Central memory CD4-positive, alpha-beta T cell (primary cell): ENCODE data around the gene CHD9.
"Not testable (repeated sequence)": the region's sequence is repeated elsewhere in the genome, so short reads cannot be mapped to it uniquely, and the experiment has no call there.

Experiments
- DNase-seq: peaks from one replicate; pipeline ENCODE4 v3.0.0; 2022

CHD9 gene

GRCh38 chr16:53075461-53075860, 20.7 kb downstream of the CHD9 start:
- DNase-seq: not testable (repeated sequence)

GRCh38 chr16:53078247-53078646, 23.5 kb downstream of the CHD9 start:
- no peak for DNase-seq

- DNase-seq: no peak
Measured at GRCh38 chr16:53078765-53079485, 24.1 kb downstream of the CHD9 start.

GRCh38 chr16:53080345-53081031, 25.7 kb downstream of the CHD9 start:
- DNase-seq: no peak

GRCh38 chr16:53081032-53081424, 26.2 kb downstream of the CHD9 start:
- DNase-seq: no peak

GRCh38 chr16:53081686-53082407, 27.1 kb downstream of the CHD9 start:
- no peak for DNase-seq

- DNase-seq: no peak
Measured at GRCh38 chr16:53082509-53082908, 27.7 kb downstream of the CHD9 start.

GRCh38 chr16:53083119-53083518, 28.3 kb downstream of the CHD9 start:
- no peak for DNase-seq

GRCh38 chr16:53084141-53084541, 29.4 kb downstream of the CHD9 start:
- DNase-seq: no peak

- DNase-seq: no peak
Measured at GRCh38 chr16:53084746-53085334, 30.0 kb downstream of the CHD9 start.

GRCh38 chr16:53085369-53085843, 30.6 kb downstream of the CHD9 start:
- DNase-seq: no peak

- DNase-seq: no peak
Measured at GRCh38 chr16:53085931-53086421, 31.2 kb downstream of the CHD9 start.

- no peak for DNase-seq
Measured at GRCh38 chr16:53087101-53087500, 32.3 kb downstream of the CHD9 start.

- no peak for DNase-seq
Measured at GRCh38 chr16:53089434-53090285, 34.9 kb downstream of the CHD9 start.

- no peak for DNase-seq
Measured at GRCh38 chr16:53090286-53090590, 35.4 kb downstream of the CHD9 start.

GRCh38 chr16:53090591-53091411, 36.0 kb downstream of the CHD9 start:
- DNase-seq: no peak

GRCh38 chr16:53091466-53092211, 36.8 kb downstream of the CHD9 start:
- DNase-seq: no peak

- DNase-seq: no peak
Measured at GRCh38 chr16:53092284-53092683, 37.5 kb downstream of the CHD9 start.

- DNase-seq: no peak
Measured at GRCh38 chr16:53093162-53093744, 38.5 kb downstream of the CHD9 start.

- peak; percentile 29 for DNase-seq
Measured at GRCh38 chr16:53094013-53094630, 39.3 kb downstream of the CHD9 start.
